HL-60 (cell line): Measurements from ENCODE around the gene CMIP.

ENCODE experiments used
- DNase-seq, 2 experiments: peaks; one replicate each; pipeline ENCODE4 v3.0.0-alpha.2; 2010 to 2020; ENCODE audit warnings: low read depth in 1 of 2, low spot score in 1 of 2
- H3K27ac ChIP-seq: fragments of 250-450 bp; sonication (Bioruptor Pico); replicated peaks from 2 replicates; pipeline ENCODE4 v1.5.1; 2020; ENCODE audit warnings: mild to moderate bottlenecking, moderate library complexity
- H3K27me3 ChIP-seq: fragments of 250-450 bp; sonication (Bioruptor Pico); 2 replicates; pipeline ENCODE4 v1.5.1; 2021; ENCODE audit warnings: mild to moderate bottlenecking, moderate library complexity; ENCODE audit not compliant: insufficient read depth, poor library complexity, severe bottlenecking
- H3K4me3 ChIP-seq: replicated peaks from 2 replicates; pipeline ENCODE4 v1.5.1; 2011; ENCODE audit warnings: mild to moderate bottlenecking, control low read depth, low read length; ENCODE audit not compliant: insufficient read depth
- GABPA ChIP-seq: IDR thresholded peaks from 2 replicates; pipeline ENCODE4 v1.6.1; 2012; ENCODE audit warnings: low read depth
- POLR2AphosphoS5 ChIP-seq: IDR thresholded peaks from 2 replicates; pipeline ENCODE4 v1.6.1; 2012; ENCODE audit warnings: low read depth
- REST ChIP-seq: IDR thresholded peaks from 2 replicates; pipeline ENCODE4 v1.6.1; 2012; ENCODE audit warnings: low read depth; ENCODE audit not compliant: insufficient replicate concordance
- SPI1 ChIP-seq: IDR thresholded peaks from 2 replicates; pipeline ENCODE4 v1.6.1; 2012; ENCODE audit warnings: low read depth, mild to moderate bottlenecking, borderline replicate concordance
- TF ChIP-seq, protein P1 (sequence below): IDR thresholded peaks from one replicate; pipeline ENCODE4 v1.5.1; 2011; ENCODE audit warnings: low read length, control low read depth, inconsistent platforms; ENCODE audit not compliant: insufficient read depth

Gene CMIP

DNA sequence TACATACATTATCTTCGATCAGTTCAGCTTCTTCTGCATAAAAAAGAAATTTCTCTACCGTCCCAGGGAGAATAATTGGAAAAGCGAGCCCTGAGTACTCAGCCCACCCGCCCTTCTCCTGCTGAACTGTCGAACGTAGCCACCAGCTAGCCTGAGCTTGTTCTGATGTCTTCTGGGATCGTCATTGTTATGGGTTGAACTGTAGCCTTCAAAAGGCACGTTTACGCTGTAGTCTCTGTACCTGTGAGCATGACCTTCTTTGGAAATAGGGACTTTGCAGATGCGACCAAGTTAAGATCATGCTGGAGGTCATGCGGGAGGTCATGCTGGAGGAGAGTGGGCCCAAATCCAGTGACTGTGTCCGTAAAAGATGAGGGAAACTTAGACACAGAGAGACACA, 86.2 kb downstream of the CMIP start:
- no peak overlapping the region for H3K4me3 ChIP-seq
- DNase-seq = no peak
- TF ChIP-seq SPI1 (no peak), POLR2AphosphoS5 (no peak), GABPA (no peak), REST (no peak)
- TF ChIP-seq, protein P1, sequence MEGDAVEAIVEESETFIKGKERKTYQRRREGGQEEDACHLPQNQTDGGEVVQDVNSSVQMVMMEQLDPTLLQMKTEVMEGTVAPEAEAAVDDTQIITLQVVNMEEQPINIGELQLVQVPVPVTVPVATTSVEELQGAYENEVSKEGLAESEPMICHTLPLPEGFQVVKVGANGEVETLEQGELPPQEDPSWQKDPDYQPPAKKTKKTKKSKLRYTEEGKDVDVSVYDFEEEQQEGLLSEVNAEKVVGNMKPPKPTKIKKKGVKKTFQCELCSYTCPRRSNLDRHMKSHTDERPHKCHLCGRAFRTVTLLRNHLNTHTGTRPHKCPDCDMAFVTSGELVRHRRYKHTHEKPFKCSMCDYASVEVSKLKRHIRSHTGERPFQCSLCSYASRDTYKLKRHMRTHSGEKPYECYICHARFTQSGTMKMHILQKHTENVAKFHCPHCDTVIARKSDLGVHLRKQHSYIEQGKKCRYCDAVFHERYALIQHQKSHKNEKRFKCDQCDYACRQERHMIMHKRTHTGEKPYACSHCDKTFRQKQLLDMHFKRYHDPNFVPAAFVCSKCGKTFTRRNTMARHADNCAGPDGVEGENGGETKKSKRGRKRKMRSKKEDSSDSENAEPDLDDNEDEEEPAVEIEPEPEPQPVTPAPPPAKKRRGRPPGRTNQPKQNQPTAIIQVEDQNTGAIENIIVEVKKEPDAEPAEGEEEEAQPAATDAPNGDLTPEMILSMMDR = no peak
- no peaks in the 10 kb centered on the region for H3K27me3 ChIP-seq
- no peak overlapping the region for H3K27ac ChIP-seq

- no peak overlapping the region for H3K27ac ChIP-seq
- no peak overlapping the region for H3K4me3 ChIP-seq
- no peaks in the 10 kb centered on the region for H3K27me3 ChIP-seq
- no peak for DNase-seq
- TF ChIP-seq GABPA (no peak), POLR2AphosphoS5 (no peak), SPI1 (no peak), REST (no peak)
- TF ChIP-seq, protein P1 = no peak
These were observed 86.8 kb downstream of the CMIP start for GRCh38 chr16:81531419-81531821.

DNA sequence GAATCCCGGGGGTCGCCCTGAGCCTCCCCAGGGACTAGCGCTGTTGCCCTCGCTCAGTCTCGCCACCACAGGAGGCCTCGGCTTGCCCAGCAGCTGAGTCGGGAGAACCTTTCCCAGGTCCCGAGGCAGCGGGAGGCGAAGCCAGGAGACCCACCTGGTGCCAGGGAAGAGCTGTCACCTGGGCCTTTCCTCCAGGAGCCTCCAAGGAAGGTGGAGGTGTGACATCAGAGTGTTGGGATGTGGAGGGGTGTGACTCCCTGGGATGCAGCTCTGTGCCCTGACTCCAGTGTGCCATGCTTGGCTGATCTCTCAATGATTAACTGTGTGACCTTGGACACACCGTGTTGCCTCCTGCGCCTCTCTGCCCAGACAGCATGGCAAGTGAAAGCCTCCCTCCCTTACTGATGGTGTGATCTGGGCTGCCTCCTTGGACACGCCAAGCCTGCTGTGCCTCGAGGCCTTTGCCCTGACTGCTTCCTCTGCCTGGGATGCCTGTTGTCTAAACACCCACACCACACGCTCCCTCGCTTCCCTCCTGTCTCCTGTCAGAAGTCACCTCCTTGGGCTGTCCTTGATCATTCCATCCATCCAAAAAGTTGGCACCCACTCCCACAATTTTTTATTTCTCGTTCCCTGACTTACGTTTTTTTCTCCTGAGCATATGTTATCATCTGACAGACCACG, 88.0 kb downstream of the CMIP start:
- TF ChIP-seq, protein P1 = no peak
- TF ChIP-seq GABPA = no peak
- no peak for TF ChIP-seq SPI1
- TF ChIP-seq POLR2AphosphoS5 = no peak
- no peak for TF ChIP-seq REST

More for the DNA sequence above, 88.0 kb downstream of the CMIP start:
- Histone ChIP-seq H3K27ac (no peak overlapping the region), H3K4me3 (no peak overlapping the region), H3K27me3 (no peaks in the 10 kb centered on the region)
- no peak for DNase-seq
